MG63 (cell line): Measurements from ENCODE around the gene ALDH16A1. TPM values are rescaled to one million over a fixed set of nuclear protein-coding genes. Genes with fewer than 3 reads are reported as not detected.
A peak's percentile ranks its signal among the peaks of the same experiment; 100 is the strongest.

Experiments
- DNase-seq: peaks from one replicate; pipeline ENCODE4 v3.0.0-alpha.2; 2020
- H3K27me3 ChIP-seq: fragments of 250-450 bp; sonication (Bioruptor Pico); 2 replicates; pipeline ENCODE4 v1.5.1; 2020; ENCODE audit warnings: mild to moderate bottlenecking, moderate library complexity
- H3K36me3 ChIP-seq: fragments of 250-450 bp; sonication (Bioruptor Pico); 2 replicates; pipeline ENCODE4 v1.5.1; 2020; ENCODE audit warnings: mild to moderate bottlenecking, moderate library complexity
- H3K4me3 ChIP-seq: fragments of 250-450 bp; sonication (Bioruptor Pico); 2 replicates; pipeline ENCODE4 v1.5.1; 2020; ENCODE audit warnings: mild to moderate bottlenecking, moderate library complexity
- H3K9me3 ChIP-seq: fragments of 250-450 bp; sonication (Bioruptor Pico); 2 replicates; pipeline ENCODE4 v1.5.1; 2020; ENCODE audit warnings: mild to moderate bottlenecking, moderate library complexity
- total RNA-seq: library from RNA; depleted of rRNA; stranded (reverse); fragments of >200 nt; shearing (Covaris generic); gene quantifications from 2 replicates; pipeline ENCODE4 v1.2.3, GENCODE V29; 2014; ENCODE audit warnings: low replicate concordance

ALDH16A1 gene
- total RNA-seq, 1 experiment from 2014 or later = 86.4 TPM

- Histone ChIP-seq H3K36me3 (no peaks in the 10 kb centered on the region), H3K9me3 (no peaks in the 10 kb centered on the region), H3K4me3 (peak overlapping the region; percentile 24), H3K27me3 (peaks cover 54% of the 10 kb centered on the region)
- peak; percentile 76 for DNase-seq
These were observed 31.8 kb upstream of the ALDH16A1 start for GRCh38 chr19:49421039-49421877.

- H3K36me3 ChIP-seq = no peaks in the 10 kb centered on the region
- H3K27me3 ChIP-seq = peaks cover 60% of the 10 kb centered on the region
- no peak overlapping the region for H3K4me3 ChIP-seq
- DNase-seq = no peak
- no peaks in the 10 kb centered on the region for H3K9me3 ChIP-seq
These were observed 31.2 kb upstream of the ALDH16A1 start for GRCh38 chr19:49421878-49422202.

DNA sequence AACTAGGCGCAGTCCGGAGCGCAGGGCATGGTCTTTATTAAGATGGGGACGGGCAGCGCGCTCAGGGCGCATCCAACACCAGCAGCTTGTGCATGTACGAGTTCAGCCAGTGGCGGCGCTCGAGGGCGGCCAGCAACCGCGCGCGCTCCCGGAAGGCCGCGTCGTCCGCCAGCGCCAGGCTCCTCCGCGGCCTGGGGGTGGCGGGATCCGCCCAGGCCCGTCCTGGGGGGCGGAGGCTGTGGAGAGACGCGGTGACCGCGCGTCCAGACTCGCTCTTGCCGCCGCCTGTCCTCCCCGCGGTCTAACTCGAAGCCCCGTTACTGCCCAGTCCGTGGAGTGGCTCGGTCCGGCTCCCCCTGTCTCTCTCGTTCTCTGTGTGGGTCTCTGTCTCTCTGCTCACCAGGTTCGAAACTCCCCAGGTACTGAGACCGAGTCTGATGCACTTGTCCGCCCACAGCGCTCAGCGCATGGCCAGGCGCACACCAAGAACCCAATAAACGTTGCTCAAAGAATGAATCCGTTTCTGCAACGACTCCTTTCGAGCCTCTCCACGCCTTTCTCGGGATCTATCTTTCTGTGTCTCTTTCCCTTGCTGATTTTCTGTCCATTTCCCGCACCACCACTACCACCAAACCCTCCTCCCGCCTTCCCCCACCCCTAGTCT lies 30.5 kb upstream of the ALDH16A1 start:
- DNase-seq = peak; percentile 55
- peaks cover 66% of the 10 kb centered on the region for H3K27me3 ChIP-seq
- H3K36me3 ChIP-seq = no peaks in the 10 kb centered on the region
- H3K9me3 ChIP-seq = no peaks in the 10 kb centered on the region
- no peak overlapping the region for H3K4me3 ChIP-seq

GRCh38 chr19:49423071-49423984 lies 29.7 kb upstream of the ALDH16A1 start, which contains the start of gene PTH2:
PTH2 (minus strand) TSS chr19:49423441; CDS start chr19:49423339, 102 bp downstream.
- H3K9me3 ChIP-seq = no peaks in the 10 kb centered on the region
- H3K4me3 ChIP-seq = no peak within 1 kb of the TSS
- no peak for DNase-seq

GRCh38 chr19:49423985-49424303 lies 29.1 kb upstream of the ALDH16A1 start:
- DNase-seq = no peak
- H3K27me3 ChIP-seq = peaks cover 79% of the 10 kb centered on the region
- H3K9me3 ChIP-seq = no peaks in the 10 kb centered on the region
- no peaks in the 10 kb centered on the region for H3K36me3 ChIP-seq
- H3K4me3 ChIP-seq = no peak overlapping the region

More at GRCh38 chr19:49423071-49423984, 29.7 kb upstream of the ALDH16A1 start, which contains the start of gene PTH2:
- Histone ChIP-seq H3K36me3 (no peaks in the 10 kb centered on the region), H3K27me3 (peaks cover 73% of the 10 kb centered on the region)

DNA sequence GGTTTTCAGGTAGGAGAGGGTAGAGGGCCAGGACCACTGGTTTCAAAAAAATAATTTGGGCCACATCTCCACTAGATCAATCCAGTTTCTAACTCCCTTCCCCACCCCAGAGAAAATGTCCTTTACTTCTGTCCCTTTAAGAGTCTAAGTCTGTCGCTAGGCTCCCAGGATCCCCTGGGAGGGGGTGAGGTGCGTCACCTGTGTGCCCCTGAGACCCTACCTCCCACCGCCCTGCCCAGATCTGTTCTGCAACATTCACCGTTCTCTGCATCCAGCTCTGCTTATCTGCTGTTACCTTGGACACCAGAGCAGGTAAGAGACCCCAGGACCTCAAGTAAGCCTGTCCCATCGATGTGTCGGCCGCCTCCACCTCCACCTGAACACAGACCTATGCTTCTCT lies 27.8 kb upstream of the ALDH16A1 start, which contains the start of gene GFY:
Gene GFY, plus strand, starts transcription at position 211 of the 400 bp plus-strand sequence. CDS start 1,043 bp downstream, outside the sequence.
- Histone ChIP-seq H3K9me3 (no peaks in the 10 kb centered on the region), H3K4me3 (no peak within 1 kb of the TSS), H3K36me3 (no peaks in the 10 kb centered on the region), H3K27me3 (peaks cover 83% of the 10 kb centered on the region)
- no peak for DNase-seq

DNA sequence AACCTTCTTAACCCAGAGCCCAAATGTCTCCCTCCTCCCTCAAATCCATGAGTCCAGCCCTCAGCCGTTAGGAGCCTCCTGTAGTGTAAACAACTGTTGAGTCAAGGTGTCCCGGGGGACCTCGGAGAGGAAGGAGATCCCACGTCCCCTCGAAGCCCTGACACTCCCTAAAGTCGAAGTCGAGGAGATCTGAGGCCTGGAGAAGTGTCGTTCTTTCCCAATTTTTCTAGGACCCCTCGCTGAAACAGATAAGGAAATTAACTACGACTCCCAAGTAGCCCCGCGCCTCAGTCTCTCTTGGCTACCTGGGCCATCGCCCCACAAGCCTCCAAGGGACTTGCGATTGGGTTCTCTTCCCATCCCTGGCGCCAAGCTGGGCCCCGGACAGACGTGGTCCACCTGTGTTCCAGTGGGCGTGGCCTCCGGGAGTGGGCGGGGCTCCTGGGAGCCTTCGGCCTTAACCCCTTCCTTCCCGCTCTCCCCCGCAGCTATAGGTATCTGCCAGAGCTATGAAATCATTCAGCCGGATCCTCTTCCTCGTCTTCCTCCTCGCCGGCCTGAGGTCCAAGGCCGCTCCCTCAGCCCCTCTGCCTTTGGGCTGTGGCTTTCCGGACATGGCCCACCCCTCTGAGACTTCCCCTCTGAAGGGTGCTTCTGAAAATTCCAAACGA lies 27.0 kb upstream of the ALDH16A1 start:
- DNase-seq = peak; percentile 41
- Histone ChIP-seq H3K4me3 (no peak overlapping the region), H3K36me3 (no peaks in the 10 kb centered on the region), H3K9me3 (no peaks in the 10 kb centered on the region), H3K27me3 (peaks cover 80% of the 10 kb centered on the region)

DNA sequence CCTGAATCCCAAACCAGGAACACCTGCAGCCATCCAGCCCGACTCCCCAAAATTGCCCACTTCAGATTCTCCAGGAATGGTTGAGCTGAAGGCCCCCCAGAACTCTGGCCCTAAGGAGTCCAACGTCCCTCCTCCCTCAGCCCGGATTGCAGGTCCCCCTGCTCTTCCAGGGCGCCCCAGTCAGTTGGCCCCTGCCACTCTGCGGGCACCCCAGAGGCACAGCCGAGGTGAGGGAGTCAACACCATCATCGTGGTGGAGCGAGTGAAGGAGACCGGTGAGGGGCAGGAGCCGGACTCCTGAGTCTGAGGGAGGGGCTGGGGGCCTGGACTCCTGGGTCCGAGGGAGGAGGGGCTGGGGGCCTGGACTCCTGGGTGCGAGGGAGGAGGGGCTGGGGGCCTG lies 25.7 kb upstream of the ALDH16A1 start:
- Histone ChIP-seq H3K27me3 (peaks cover 75% of the 10 kb centered on the region), H3K9me3 (no peaks in the 10 kb centered on the region), H3K4me3 (no peak overlapping the region), H3K36me3 (no peaks in the 10 kb centered on the region)
- no peak for DNase-seq

DNA sequence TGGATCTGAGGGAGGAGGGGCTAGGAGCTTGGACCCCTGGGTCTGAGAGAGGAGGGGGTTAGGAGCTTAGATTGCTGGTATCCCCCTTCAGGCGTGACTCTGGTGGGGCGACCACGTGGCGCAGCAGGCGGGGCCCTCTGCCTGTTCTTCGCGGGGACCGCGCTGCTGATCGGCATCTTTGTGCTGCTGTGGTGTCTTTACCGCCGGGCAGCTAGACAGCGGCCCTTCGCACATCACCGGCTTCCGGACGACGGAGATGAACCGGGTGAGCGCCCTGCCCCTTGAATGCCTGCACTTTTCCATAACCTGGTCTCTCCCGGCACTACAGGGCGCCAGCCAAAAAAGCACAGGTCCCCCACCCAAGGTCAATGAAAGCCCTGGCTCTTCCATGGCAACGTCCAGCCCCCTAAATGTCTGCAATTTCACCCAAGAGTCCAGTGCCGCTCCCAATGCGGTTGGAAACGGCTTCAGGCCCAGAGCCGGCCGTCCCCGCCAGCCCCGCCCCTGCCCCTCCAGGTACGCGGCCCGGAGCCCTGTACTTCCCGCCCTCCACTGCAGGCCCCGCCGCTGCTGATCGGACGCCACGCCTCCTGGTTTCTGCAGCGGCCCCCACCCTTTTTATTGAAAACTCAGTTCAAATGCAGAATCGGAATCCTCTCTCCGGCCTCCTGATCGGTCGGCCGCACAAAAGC lies 25.0 kb upstream of the ALDH16A1 start:
- DNase-seq = no peak
- Histone ChIP-seq H3K27me3 (peaks cover 75% of the 10 kb centered on the region), H3K4me3 (no peak overlapping the region), H3K9me3 (no peaks in the 10 kb centered on the region), H3K36me3 (no peaks in the 10 kb centered on the region)

GRCh38 chr19:49428547-49429451 lies 24.2 kb upstream of the ALDH16A1 start:
- H3K36me3 ChIP-seq = no peaks in the 10 kb centered on the region
- no peaks in the 10 kb centered on the region for H3K9me3 ChIP-seq
- no peak overlapping the region for H3K4me3 ChIP-seq
- H3K27me3 ChIP-seq = peaks cover 73% of the 10 kb centered on the region
- DNase-seq = no peak

GRCh38 chr19:49430172-49430677 lies 22.8 kb upstream of the ALDH16A1 start:
- Histone ChIP-seq H3K36me3 (no peaks in the 10 kb centered on the region), H3K9me3 (no peaks in the 10 kb centered on the region), H3K27me3 (peaks cover 61% of the 10 kb centered on the region), H3K4me3 (no peak overlapping the region)
- no peak for DNase-seq

DNA sequence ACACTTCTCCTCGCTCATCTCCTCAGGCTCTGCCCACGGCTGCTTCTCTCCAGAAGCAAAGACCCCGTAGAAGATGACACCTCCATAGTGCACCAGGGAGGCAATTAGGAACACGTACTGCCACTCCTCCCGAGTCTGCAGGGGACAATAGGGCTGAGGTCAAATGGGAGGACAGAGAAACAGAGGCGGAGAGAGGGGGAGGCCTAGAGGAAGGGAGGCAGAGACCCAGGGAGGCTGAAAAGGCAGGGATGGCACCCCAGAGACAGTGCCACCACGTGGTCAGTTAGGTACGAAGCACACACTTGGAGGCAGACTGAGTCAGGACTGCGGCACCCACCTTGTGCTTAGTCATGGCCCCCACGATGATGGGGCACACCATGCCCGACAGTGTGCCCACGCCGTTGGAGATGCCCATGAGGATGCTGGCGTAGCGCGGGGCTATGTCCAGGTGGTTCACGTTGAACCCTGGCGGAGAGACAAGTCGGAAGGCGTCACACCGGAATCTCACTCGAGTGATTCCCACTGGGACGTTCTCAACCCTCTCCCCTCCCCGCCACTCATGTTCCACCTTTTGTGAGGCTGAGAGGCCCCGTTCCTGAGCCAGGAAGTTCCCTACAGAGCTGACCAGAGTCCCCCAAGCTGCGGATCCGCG lies 22.2 kb upstream of the ALDH16A1 start:
- Histone ChIP-seq H3K4me3 (no peak overlapping the region), H3K36me3 (no peaks in the 10 kb centered on the region), H3K27me3 (peaks cover 57% of the 10 kb centered on the region), H3K9me3 (no peaks in the 10 kb centered on the region)
- no peak for DNase-seq

DNA sequence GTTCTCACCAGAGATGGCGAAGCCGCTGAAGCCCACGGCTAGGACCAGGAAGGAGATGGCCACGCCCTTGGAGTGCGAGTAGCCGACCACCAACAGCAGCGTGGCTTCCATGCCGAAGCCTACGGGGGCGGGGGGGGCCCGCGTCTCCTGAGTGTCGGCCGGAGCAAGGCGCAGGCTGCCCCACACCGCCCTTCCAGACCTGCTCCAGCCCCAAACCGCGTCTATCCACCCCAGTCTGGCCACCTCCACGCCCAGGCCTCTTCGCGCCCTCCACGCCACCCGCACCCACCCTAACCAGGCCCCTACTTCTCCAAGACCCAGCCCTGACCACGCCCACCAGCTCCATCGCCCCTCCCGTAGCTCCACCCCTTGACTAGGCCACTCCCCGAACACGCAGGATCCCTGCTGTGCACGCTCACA lies 21.7 kb upstream of the ALDH16A1 start:
- no peak for DNase-seq

More for the DNA sequence above, 21.7 kb upstream of the ALDH16A1 start:
- Histone ChIP-seq H3K9me3 (no peaks in the 10 kb centered on the region), H3K4me3 (no peak overlapping the region), H3K27me3 (peaks cover 54% of the 10 kb centered on the region), H3K36me3 (no peaks in the 10 kb centered on the region)
